CD4-positive, alpha-beta T cell treated with Interleukin-12 subunit alpha and Interleukin-12 subunit beta, for 1 hour (primary cell): Measurements from ENCODE around the gene TXNDC16.

ENCODE experiments used
- DNase-seq: peaks from one replicate; pipeline ENCODE4 v3.0.0-alpha.2; 2020

The TXNDC16 gene

GRCh38 chr14:52442602-52443001, 109.7 kb downstream of the TXNDC16 start:
- DNase-seq, result no peak

- DNase-seq, result no peak
Measured at GRCh38 chr14:52442166-52442565, 110.1 kb downstream of the TXNDC16 start.

- DNase-seq, result no peak
Measured at GRCh38 chr14:52439476-52439875, 112.8 kb downstream of the TXNDC16 start.

GRCh38 chr14:52434955-52435354, 117.3 kb downstream of the TXNDC16 start:
- DNase-seq, result no peak

GRCh38 chr14:52430474-52430873, 121.8 kb downstream of the TXNDC16 start:
- DNase-seq, result no peak

- no peak for DNase-seq
Measured at GRCh38 chr14:52429451-52429850, 122.9 kb downstream of the TXNDC16 start.

GRCh38 chr14:52427460-52427859, 124.8 kb downstream of the TXNDC16 start:
- no peak for DNase-seq

- peak; percentile 13 for DNase-seq
Measured at GRCh38 chr14:52422650-52423356, 129.5 kb downstream of the TXNDC16 start.

GRCh38 chr14:52417139-52417538, 135.2 kb downstream of the TXNDC16 start:
- no peak for DNase-seq

GRCh38 chr14:52413729-52414408, 138.4 kb downstream of the TXNDC16 start:
- no peak for DNase-seq

GRCh38 chr14:52412426-52412825, 139.9 kb downstream of the TXNDC16 start:
- no peak for DNase-seq

- DNase-seq, result no peak
Measured at GRCh38 chr14:52405314-52405713, 147.0 kb downstream of the TXNDC16 start.

GRCh38 chr14:52402812-52403526, 149.3 kb downstream of the TXNDC16 start:
- peak; percentile 19 for DNase-seq

- peak; percentile 47 for DNase-seq
Measured at GRCh38 chr14:52400846-52401245, 151.5 kb downstream of the TXNDC16 start.

- DNase-seq, result no peak
Measured at GRCh38 chr14:52399921-52400595, 152.2 kb downstream of the TXNDC16 start.

- DNase-seq, result no peak
Measured at GRCh38 chr14:52399104-52399503, 153.2 kb downstream of the TXNDC16 start.

GRCh38 chr14:52397844-52398243, 154.5 kb downstream of the TXNDC16 start:
- DNase-seq, result no peak

GRCh38 chr14:52395728-52396127, 156.6 kb downstream of the TXNDC16 start:
- DNase-seq, result no peak

GRCh38 chr14:52391881-52392615, 160.3 kb downstream of the TXNDC16 start:
- DNase-seq, result no peak
